Activated CD8-positive, alpha-beta memory T cell treated with anti-CD3 and anti-CD28 coated beads, Interleukin-2, amount 50 U/mL, for 4 hours (primary cell): ENCODE data around the gene SOX12.

Experiments used
- DNase-seq: peaks from one replicate; pipeline ENCODE4 v3.0.0-alpha.2; 2020

SOX12 gene

DNA sequence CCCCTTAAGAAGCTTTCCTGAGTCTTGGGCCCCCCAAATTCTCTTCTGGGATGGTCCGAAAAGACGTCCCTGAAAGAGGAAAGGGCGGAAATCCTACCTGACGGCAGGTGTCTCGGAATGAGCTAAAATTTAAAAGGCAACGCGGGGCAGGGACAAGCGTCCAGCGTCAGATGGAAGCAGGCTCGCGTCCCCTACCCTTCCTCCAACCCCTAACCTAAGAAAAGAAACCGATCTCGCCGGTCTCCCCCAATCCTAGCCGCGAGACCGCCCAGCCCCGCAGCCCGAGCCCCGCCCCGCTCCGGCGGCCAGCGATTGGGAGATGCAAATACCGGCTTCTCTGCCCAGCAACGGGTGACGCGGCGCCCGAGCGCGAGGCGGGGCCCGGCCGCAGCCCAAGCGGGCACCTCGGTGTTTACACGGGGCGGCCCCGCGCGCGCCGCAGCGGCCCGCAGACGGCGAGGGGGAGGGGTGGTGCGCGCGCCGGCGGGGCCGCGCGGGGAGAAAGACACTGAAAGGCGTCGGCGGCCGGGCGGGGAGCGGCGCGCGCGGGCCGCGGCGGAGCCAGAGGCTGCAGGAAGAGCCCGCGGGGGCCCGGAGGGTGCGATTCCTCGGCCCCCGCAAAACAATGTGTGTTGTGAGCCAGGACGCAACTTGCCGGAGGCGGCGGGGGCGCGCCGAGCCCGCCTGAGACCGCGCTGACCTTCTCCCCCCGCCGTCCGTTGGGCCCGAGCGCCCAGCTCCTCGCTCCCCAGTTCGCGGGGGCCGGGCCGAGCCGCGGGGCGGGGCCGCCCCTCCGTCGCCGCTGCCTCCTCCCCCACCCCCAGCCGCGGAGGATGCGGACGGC lies at the start of gene SOX12:
Gene SOX12, plus strand, starts transcription at position 508 of the 844 bp plus-strand sequence. CDS start 373 bp downstream, outside the sequence.
- DNase-seq: peak; percentile 99

DNA sequence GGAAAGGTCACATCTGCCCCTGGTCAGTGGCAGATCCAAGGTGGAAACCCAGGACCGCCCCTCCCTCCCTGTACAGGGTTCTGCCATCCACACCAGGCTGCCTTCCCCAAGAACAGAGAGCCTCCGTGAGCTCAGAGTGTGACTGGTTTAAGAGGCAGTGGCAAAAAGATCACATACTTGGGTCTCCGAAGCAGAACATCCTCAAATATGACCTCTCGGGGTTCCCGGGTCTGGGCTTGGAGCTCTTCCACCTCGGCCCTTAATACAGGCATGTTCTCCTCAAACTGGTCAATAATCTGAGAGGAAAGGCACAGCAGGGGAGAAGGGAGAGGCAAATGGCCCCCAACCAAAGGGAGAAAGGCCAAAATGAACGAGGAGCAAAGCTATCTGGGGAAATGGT lies 49.6 kb upstream of the SOX12 start:
- DNase-seq: no peak

DNA sequence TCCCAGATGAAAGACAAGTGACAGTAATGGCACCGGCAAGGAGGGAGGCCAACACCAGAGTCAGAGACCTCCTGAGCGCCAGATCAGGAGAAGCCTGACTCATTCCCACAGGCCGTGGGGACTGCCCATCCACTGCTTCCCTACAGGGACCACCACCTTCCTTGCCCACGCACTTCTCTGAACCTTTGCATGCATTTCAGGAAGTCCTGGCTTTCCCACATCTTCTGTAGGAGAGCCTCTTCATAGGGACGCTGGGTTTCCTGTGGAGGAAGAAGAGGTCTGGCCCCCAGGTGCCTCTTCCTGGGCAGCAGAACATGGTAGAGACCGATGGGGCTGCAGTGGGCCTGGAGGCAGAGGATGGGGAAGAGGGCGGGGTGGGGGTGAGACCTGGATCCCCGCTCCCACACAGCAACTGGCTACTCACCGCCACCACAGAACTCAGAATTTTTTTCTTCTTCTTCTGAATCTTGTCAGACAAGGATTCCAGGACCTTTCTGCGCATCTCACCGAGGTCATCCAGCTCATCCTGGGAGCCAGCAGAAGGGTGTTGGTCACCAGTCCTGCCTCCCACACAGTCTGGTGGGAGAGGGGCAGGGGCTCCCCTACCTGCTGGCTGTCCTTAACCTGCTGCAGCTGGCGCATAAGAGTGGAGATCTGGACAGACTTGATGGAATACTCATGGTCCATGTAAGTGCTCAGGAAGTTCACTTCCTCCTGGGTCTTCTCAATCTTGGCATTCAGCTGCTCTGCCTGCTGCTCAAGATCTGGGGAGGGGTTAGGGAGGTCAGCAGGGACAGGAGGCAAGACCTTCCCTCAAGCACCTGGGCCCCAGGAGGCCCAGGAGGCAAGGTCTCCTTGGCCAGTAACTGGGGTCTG lies 48.5 kb upstream of the SOX12 start:
- DNase-seq: no peak

DNA sequence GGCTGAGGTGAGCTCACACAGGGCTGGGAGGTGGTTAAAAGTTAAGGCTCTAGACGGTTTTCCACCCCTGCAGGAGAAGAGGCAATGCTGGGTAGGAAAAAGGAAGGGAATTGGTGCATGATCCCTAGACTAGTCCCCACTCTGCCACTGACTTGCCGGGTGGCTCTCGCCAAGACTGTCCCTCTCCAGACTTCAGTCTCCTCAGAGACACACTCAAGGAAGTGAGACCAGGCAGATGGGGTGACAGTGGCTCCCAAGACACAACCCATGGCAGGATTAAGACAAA lies 47.9 kb upstream of the SOX12 start:
- DNase-seq: no peak

DNA sequence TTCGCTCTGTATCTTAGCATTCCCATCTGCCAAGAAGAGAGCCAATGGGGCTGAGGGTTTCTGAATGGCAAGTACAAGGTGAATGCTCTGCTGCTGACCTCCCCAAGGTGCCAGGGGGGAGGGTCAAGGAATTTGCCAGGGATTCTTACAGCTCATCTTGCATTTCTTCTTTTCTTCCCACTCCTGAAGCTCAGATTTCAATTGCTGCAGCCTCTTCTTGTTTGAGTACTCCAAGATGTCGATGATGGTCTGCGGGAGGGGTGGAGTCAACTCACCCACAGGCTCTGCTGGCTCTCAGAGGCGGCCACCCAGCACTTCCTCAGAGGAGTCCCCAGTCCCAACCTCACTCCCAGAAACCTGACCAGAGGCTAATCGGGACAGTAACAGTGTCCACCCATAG lies 47.2 kb upstream of the SOX12 start:
- DNase-seq: no peak

DNA sequence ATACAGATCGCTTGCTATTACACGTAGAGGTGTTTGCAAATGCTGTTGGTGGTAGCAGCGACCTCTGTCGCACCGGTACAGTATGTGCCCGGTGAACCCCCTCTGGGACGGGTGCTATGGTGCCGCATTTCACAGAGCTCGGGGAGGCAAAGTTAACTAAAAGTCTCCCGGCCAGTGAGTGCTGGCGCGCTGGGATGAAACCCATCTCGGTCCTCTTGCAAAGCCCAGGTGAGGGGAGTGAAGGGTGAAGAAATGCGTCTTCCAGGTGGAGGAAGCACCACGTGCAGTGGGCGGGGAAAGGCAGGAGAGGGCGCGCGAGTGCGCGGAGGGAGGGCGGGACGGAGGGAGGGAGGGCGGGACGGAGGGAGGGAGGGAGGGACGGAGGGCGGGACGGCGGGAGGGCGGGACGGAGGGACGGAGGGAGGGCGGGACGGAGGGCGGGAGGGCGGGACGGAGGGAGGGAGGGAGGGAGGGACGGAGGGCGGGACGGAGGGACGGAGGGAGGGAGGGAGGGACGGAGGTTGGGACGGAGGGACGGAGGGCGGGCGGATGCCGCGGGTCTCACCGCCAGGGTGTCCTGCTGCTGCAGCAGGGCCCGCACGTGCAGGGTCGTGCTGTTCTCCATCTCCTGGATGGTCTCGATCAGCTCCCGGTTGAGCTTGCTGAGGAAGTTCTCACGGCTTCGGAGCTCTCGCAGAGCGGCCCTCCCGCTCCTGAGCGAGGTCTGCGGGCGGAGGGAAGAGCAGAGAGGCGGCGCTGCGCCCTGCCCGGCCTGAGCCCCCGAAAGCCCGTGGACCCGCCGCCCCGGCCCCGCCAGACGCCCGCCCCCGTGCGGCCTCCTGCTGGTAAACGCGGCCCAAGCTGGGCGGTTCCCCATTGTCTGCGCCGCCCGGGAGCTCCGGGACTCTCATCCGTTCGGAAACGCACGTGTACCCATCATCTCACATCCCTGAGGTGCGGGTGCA lies 46.5 kb upstream of the SOX12 start:
- DNase-seq: no peak

DNA sequence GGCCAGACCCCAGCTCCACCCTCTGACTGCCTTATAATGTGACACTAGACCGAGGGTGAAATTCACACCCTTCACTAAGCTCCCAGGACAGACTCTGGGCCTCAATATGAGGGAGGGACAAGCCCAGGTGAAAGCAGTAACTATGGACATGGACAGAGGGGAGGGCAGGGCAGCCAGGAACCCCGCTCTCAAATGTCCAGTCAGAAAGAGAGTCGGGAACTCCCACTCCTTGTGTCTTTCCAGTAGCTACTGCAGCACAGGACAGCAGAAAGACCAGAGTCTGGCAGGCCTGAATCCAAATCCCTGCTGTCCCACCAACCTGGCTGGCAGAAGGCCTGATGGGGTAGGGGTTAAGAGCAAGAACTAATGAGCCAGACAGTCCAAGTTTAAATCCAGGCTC lies 41.2 kb upstream of the SOX12 start:
- no peak for DNase-seq

DNA sequence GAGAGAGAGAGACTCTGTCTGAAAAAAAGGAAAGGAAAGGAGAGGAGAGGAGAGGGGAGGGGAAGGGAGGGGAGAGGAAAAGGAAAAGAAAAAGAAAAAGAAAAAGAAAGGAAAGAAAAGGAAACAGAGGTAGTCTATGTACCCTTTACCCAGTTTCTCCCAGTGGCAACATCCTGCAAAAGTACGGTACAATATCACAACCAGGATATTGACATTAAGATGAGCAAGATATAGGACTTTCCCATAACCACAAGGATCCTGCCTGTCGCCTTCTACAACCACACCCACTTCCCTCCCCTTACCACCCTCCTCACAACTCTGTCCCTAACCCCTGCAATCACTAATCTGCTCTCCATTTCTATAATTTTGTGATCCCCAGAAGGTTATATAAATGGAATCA lies 38.8 kb upstream of the SOX12 start:
- DNase-seq: no peak

DNA sequence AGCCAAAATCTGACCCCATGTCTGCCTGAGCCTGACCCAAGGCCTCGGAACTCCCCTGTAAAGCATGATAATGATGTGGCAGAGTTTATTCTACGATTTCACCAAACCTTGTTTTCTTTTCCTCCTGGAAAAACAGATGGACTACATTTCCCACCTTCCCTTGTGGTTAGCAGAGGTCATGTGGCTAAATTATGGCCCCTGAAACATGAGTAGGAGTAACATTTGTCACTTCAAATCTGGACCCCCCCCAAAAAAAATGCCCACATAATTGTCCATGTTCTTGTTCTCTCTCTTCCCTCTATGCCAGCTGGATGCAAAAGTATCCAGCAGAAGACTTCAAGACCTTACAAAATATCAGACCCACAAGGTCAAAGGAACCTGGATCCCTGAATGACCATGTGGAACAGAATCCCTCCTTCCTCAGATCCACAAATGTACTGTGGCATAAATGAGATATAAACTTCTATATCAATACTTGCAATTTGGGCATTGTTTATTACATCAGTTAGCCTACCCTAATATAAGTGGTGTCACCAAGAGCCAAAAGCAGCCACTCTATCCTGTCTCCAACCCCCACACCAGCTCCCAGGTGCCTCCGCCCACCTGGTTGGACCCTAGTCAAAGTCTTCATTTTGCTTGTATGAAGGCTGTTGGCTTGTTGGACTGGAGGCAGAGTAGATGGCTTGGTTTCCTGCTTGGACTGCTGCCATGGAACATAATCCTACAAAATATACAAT lies 36.2 kb upstream of the SOX12 start:
- no peak for DNase-seq

DNA sequence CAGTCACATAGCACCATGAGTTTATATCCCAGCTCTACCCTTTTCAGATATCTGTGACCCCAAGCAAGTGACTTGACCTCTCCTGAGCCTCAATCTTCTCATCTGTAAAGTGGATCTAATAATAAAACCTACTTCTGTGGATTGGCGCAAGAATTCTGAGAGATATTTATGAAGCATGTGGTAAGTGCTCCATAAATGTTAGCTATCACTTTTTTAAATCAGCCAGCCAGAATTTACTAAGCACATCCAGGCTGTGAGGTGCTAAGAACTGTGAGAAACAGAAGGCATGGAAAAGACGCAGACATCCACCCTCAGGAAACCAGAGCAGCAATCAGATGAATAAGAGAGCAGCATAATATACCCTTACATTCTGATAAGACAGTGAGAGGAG lies 35.7 kb upstream of the SOX12 start:
- DNase-seq: no peak

DNA sequence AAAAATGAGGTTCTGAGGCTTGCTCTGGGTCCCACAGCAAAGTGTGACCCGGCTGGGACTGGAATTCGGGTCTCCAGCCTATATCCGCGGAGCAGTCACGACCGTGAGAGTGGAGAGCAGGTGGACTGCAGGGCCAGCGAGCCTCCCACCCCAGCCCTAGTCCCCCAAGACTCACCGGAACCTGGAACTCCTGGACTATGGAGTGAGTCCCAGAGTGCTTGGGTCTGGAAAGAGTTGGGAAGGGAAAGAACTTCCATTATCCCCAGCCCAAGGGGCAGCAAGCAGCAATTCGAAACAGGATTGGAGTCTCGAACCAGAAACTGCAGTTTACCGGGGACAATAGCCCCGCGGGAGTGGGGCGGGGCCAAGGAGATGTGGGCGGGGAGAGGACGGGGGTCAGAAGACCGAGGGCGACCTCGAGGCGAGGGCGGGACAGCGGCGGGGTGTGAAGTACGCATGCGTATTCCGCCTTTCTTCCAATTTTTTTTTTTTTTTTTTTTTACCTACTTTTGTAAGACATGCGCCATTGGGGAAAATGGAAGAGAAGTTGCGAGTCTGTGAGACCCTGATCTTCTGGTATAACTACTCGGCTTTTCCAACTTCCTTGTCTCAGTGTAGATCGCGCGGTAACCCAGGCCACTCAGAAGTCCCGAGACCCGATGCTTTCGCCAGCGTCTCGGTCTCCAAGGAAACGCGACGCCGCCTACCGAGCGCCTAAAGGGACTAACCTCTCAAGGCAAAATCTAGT lies 35.1 kb upstream of the SOX12 start, which contains the start of gene C20orf96:
Gene C20orf96, minus strand, starts transcription at position 667 of the 748 bp plus-strand sequence. Its CDS starts 140 bp downstream, at position 527.
- peak; percentile 85 for DNase-seq

DNA sequence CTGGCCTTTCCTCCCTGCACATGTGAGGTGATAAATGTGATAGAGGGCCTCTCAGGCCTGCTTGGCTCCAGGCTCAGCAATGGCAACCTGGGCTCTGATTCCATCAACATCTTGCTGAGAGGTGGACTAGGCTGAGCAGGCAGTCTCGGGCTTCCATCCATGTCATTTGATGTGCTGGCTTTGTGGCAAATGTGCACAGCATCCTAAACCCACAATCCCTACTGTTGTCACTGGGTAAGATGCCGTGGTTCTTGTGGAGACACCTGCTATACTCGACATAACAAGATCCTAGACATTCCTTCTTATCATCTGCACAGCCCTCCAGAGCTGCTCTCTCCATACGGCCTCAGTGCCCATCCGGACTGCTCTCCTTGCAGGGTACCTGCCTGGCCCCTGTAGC lies 30.8 kb upstream of the SOX12 start:
- DNase-seq: no peak

DNA sequence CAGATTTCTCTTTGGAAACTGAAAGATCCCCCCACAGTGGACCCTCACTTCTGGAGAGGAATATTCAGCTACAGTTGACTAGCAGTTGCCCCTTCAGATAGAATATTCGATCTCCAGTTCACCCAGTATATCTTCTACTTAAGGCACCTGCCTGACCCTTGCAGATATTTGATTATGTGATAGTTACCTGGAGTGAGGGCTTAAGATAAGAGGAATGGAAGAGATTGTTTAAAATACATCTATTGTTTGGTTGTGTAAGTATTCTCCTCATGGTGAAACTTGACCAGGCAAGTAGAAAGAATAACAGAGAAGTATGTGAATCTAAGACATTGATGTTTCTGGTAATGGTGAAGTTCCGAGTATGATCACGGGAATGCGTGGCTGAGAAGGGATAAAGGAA lies 29.5 kb upstream of the SOX12 start:
- DNase-seq: no peak

DNA sequence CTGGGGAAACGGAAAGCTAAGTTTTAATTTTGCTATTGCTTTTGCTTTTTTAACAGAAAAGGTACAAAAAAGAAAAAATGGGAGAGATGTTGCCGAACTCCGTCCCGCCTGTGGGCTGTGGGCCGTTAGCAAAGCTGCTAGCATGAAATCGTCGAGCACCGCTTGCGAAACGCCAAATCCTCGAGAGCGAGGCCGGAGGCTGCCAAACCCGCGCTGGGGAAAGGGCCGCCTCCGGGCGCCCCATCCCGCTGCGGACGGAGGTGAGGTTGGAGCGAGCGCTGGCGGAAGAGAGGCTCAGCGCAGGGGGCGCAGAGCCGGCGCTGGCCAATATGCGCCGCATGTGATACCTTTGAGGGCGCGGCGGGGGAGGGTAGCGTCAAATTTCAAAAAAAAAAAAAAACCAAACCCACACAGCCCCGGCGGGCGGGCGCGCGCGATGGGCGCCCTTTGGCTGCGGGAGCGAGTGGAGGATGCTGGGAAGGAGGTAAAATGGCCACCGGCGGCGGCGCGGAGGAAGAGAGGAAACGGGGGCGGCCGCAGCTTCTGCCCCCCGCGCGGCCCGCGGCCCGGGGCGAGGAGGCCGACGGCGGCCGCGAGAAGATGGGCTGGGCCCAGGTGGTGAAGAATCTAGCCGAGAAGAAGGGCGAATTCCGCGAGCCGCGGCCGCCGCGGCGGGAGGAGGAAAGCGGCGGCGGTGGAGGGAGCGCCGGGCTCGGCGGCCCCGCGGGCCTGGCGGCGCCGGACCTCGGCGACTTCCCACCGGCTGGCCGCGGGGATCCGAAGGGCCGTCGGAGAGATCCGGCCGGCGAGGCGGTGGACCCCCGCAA lies 28.0 kb upstream of the SOX12 start, which contains the start of gene ZCCHC3:
Gene ZCCHC3, plus strand, starts transcription at position 473 of the 827 bp plus-strand sequence. Its CDS starts 17 bp downstream, at position 490.
- DNase-seq: peak; percentile 83

DNA sequence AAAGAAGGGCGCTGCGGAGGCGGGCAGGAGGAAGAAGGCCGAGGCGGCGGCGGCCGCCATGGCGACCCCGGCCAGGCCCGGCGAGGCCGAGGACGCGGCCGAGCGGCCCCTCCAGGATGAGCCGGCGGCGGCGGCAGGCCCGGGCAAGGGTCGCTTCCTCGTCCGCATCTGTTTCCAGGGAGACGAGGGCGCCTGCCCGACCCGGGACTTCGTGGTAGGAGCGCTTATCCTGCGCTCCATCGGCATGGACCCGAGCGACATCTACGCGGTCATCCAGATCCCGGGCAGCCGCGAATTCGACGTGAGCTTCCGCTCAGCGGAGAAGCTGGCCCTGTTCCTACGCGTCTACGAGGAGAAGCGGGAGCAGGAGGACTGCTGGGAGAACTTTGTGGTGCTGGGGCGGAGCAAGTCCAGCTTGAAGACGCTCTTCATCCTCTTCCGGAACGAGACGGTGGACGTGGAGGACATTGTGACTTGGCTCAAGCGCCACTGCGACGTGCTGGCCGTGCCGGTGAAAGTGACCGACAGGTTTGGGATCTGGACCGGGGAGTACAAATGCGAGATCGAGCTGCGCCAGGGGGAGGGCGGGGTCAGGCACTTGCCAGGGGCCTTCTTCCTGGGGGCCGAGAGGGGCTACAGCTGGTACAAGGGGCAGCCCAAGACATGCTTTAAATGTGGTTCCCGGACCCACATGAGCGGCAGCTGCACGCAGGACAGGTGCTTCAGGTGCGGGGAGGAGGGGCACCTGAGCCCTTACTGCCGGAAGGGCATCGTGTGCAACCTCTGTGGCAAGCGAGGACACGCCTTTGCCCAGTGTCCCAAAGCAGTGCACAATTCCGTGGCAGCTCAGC lies 27.2 kb upstream of the SOX12 start:
- DNase-seq: peak; percentile 32

DNA sequence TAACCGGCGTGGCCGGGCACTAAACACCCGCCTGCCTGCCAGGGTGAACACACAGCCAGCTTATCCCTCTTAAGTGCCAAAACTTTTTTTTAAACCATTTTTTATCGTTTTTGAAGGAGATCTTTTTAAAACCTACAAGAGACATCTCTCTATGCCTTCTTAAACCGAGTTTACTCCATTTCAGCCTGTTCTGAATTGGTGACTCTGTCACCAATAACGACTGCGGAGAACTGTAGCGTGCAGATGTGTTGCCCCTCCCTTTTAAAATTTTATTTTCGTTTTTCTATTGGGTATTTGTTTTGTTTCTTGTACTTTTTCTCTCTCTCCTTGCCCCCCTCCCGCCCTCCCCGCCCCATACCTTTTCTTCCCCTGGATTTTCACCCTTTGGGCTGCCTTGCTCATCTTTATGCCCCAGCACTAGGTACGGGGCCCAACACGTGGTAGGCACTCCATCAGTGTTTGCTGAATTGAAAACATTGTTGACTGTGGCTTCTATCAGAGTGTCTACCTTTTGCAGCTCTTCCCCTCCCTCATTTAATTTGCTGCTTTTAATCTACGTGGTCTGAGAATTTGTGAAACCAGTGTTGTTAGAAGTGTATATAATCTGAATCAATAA lies 26.5 kb upstream of the SOX12 start:
- no peak for DNase-seq

DNA sequence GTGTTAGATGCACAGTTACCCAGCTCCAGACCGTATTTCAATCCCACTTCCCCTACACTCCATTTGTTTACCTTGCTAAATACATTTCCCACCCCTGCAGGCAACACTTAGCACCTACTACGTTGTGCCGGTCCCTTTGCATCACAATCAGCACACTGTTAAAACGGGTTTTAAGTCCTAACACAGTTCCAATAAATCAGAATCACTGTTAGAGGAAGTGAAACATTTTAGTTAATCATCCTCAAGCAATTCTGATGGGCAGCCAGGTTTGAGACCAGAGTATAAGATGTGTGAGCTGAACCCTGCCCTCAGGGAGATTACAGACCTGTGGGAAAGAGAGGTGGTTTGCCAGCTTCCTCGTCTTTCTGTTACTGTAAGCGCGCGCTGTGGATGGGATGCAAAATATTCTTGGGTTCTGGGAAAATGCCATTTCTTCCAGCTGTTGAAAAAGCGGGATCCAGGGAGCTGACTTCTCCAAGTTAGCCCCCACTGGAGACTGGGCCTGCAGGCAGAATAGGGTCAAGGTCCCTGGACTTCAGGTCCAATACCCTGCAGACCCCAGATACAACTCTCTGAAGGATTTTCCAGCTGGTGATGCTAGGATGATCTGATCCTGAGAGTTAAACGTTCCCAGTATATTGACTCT lies 24.9 kb upstream of the SOX12 start:
- no peak for DNase-seq
